GM19372 (cell line): ENCODE results near the gene CES3.

ENCODE experiments used
- ATAC-seq: cut with Tn5 transposase; IDR thresholded peaks from one replicate; pipeline ENCODE4 v1.9.1; 2021; ENCODE audit warnings: mild to moderate bottlenecking, low read depth, moderate library complexity; ENCODE audit not compliant: unreplicated experiment

The CES3 gene

GRCh38 chr16:66996983-66997358 is 35.9 kb downstream of the CES3 start:
- no peak for ATAC-seq

GRCh38 chr16:67000384-67001351 is 39.6 kb downstream of the CES3 start:
- no peak for ATAC-seq

GRCh38 chr16:67001726-67002125 is 40.7 kb downstream of the CES3 start:
- no peak for ATAC-seq

- no peak for ATAC-seq
Measured at GRCh38 chr16:67006930-67007658, 46.0 kb downstream of the CES3 start.

- no peak for ATAC-seq
Measured at GRCh38 chr16:67009158-67009557, 48.1 kb downstream of the CES3 start.

- ATAC-seq, result no peak
Measured at GRCh38 chr16:67011274-67011673, 50.2 kb downstream of the CES3 start.

GRCh38 chr16:67013233-67013822 is 52.3 kb downstream of the CES3 start:
- no peak for ATAC-seq

- no peak for ATAC-seq
Measured at GRCh38 chr16:67013823-67014633, 53.0 kb downstream of the CES3 start.

GRCh38 chr16:67014634-67015312 is 53.7 kb downstream of the CES3 start:
- ATAC-seq, result no peak

- no peak for ATAC-seq
Measured at GRCh38 chr16:67015313-67015731, 54.3 kb downstream of the CES3 start.

GRCh38 chr16:67016143-67016542 is 55.1 kb downstream of the CES3 start:
- no peak for ATAC-seq

GRCh38 chr16:67016681-67017420 is 55.8 kb downstream of the CES3 start:
- ATAC-seq, result no peak

GRCh38 chr16:67017421-67017750 is 56.3 kb downstream of the CES3 start:
- no peak for ATAC-seq

- peak; percentile 86 for ATAC-seq
Measured at GRCh38 chr16:67017810-67018488, 56.9 kb downstream of the CES3 start.

GRCh38 chr16:67019171-67019570 is 58.1 kb downstream of the CES3 start:
- ATAC-seq, result no peak

GRCh38 chr16:67021321-67021720 is 60.3 kb downstream of the CES3 start:
- ATAC-seq, result no peak

GRCh38 chr16:67022531-67023214 is 61.6 kb downstream of the CES3 start:
- no peak for ATAC-seq

GRCh38 chr16:67023689-67024088 is 62.6 kb downstream of the CES3 start:
- ATAC-seq, result no peak
